Neuron (in vitro differentiated cells): ENCODE measurements around the gene GRP.
"Not testable (repeated sequence)": the region's sequence is repeated elsewhere in the genome, so short reads cannot be mapped to it uniquely, and the experiment has no call there.

Experiments
- H2AFZ ChIP-seq: one replicate; pipeline ENCODE4 v1.6.1; 2013; ENCODE audit warnings: low read depth, mild to moderate bottlenecking, inconsistent platforms, low read length, moderate library complexity
- H3K27me3 ChIP-seq: one replicate; pipeline ENCODE4 v1.6.1; 2013; ENCODE audit warnings: low read length; ENCODE audit not compliant: insufficient read depth
- H3K36me3 ChIP-seq: one replicate; pipeline ENCODE4 v1.6.1; 2013; ENCODE audit warnings: low read length; ENCODE audit not compliant: insufficient read depth
- H3K4me1 ChIP-seq: one replicate; pipeline ENCODE4 v1.6.1; 2013; ENCODE audit warnings: low read length; ENCODE audit not compliant: insufficient read depth
- H3K4me3 ChIP-seq: 2 replicates; pipeline ENCODE4 v1.5.1; 2013; ENCODE audit warnings: mild to moderate bottlenecking, low read length, moderate library complexity
- H3K9me3 ChIP-seq: one replicate; pipeline ENCODE4 v1.6.1; 2013; ENCODE audit warnings: low read length

Gene GRP

GRCh38 chr18:59232309-59233016 is 12.5 kb downstream of the GRP start:
- Histone ChIP-seq H3K4me1 (no peaks in the 10 kb centered on the region), H3K36me3 (no peaks in the 10 kb centered on the region), H3K27me3 (peaks cover 12% of the 10 kb centered on the region), H3K4me3 (no peak overlapping the region), H2AFZ (no peak overlapping the region), H3K9me3 (no peaks in the 10 kb centered on the region)

GRCh38 chr18:59233017-59233410 is 13.1 kb downstream of the GRP start:
- Histone ChIP-seq H2AFZ (no peak overlapping the region), H3K9me3 (no peaks in the 10 kb centered on the region), H3K27me3 (peaks cover 12% of the 10 kb centered on the region), H3K36me3 (no peaks in the 10 kb centered on the region), H3K4me3 (no peak overlapping the region), H3K4me1 (no peaks in the 10 kb centered on the region)

- no peaks in the 10 kb centered on the region for H3K4me1 ChIP-seq
- H2AFZ ChIP-seq = no peak overlapping the region
- H3K36me3 ChIP-seq = no peaks in the 10 kb centered on the region
- peaks cover 7% of the 10 kb centered on the region for H3K27me3 ChIP-seq
- no peak overlapping the region for H3K4me3 ChIP-seq
- H3K9me3 ChIP-seq = no peaks in the 10 kb centered on the region
These were observed 18.4 kb downstream of the GRP start for GRCh38 chr18:59238385-59238784.

GRCh38 chr18:59239642-59240041 is 19.7 kb downstream of the GRP start:
- no peak overlapping the region for H2AFZ ChIP-seq
- H3K9me3 ChIP-seq = no peaks in the 10 kb centered on the region
- H3K4me1 ChIP-seq = no peaks in the 10 kb centered on the region
- H3K4me3 ChIP-seq = no peak overlapping the region
- no peaks in the 10 kb centered on the region for H3K36me3 ChIP-seq
- H3K27me3 ChIP-seq = peaks cover 7% of the 10 kb centered on the region

GRCh38 chr18:59242906-59243305 is 22.9 kb downstream of the GRP start:
- H3K27me3 ChIP-seq = peaks cover 27% of the 10 kb centered on the region

GRCh38 chr18:59246796-59247195 is 26.8 kb downstream of the GRP start:
- Histone ChIP-seq H3K36me3 (no peaks in the 10 kb centered on the region), H3K27me3 (peaks cover 21% of the 10 kb centered on the region), H3K4me3 (no peak overlapping the region)

More at GRCh38 chr18:59242906-59243305, 22.9 kb downstream of the GRP start:
- Histone ChIP-seq H3K9me3 (no peaks in the 10 kb centered on the region), H3K4me3 (no peak overlapping the region), H3K36me3 (no peaks in the 10 kb centered on the region), H2AFZ (no peak overlapping the region), H3K4me1 (no peaks in the 10 kb centered on the region)

GRCh38 chr18:59249199-59249774 is 29.3 kb downstream of the GRP start:
- Histone ChIP-seq H2AFZ (no peak overlapping the region), H3K27me3 (peaks cover 21% of the 10 kb centered on the region), H3K9me3 (no peaks in the 10 kb centered on the region), H3K36me3 (no peaks in the 10 kb centered on the region), H3K4me3 (no peak overlapping the region), H3K4me1 (no peaks in the 10 kb centered on the region)

More at GRCh38 chr18:59246796-59247195, 26.8 kb downstream of the GRP start:
- Histone ChIP-seq H2AFZ (no peak overlapping the region), H3K4me1 (no peaks in the 10 kb centered on the region), H3K9me3 (no peaks in the 10 kb centered on the region)

DNA sequence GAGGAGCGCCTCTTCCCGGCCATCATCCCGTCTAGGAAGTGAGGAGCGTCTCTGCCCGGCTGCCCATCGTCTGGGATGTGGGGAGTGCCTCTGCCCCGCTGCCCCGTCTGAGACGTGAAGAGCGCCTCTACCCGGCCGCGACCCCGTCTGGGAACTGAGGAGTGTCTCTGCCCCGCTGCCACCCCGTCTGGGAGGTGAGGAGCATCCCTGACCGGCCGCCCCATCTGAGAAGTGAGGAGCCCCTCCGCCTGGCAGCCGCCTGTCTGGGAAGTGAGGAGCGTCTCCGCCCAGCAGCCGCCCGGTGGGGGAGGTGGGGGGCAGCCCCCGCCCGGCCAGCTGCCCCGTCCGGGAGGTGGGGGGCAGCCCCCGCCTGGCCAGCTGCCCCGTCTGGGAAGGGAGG is 35.5 kb downstream of the GRP start:
- not testable (repeated sequence) for H3K4me3 ChIP-seq, H3K4me1 ChIP-seq, H3K36me3 ChIP-seq

DNA sequence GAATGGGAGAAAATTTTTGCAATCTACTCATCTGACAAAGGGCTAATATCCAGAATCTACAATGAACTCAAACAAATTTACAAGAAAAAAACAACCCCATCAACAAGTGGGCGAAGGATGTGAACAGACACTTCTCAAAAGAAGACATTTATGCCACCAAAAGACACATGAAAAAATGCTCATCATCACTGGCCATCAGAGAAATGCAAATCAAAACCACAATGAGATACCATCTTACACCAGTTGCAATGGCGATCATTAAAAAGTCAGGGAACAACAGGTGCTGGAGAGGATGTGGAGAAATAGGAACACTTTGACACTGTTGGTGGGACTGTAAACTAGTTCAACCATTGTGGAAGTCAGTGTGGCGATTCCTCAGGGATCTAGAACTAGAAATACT is 41.9 kb downstream of the GRP start:
- not testable (repeated sequence) for H3K9me3 ChIP-seq, H3K4me1 ChIP-seq, H2AFZ ChIP-seq, H3K36me3 ChIP-seq, H3K4me3 ChIP-seq
- H3K27me3 ChIP-seq = peaks cover 43% of the 10 kb centered on the region

More for the DNA sequence above, 35.5 kb downstream of the GRP start:
- not testable (repeated sequence) for H2AFZ ChIP-seq, H3K9me3 ChIP-seq, H3K27me3 ChIP-seq

DNA sequence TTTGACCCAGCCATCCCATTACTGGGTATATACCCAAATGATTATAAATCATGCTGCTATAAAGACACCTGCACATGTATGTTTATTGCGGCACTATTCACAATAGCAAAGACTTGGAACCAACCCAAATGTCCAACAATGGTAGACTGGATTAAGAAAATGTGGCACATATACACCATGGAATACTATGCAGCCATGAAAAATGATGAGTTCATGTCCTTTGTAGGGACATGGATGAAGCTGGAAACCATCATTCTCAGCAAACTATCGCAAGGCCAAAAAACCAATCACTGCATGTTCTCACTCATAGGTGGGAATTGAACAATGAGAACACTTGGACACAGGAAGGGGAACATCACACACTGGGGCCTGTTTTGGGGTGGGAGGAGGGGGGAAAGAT is 42.3 kb downstream of the GRP start:
- not testable (repeated sequence) for H3K36me3 ChIP-seq, H3K9me3 ChIP-seq, H3K4me3 ChIP-seq, H3K4me1 ChIP-seq, H2AFZ ChIP-seq
- H3K27me3 ChIP-seq = peaks cover 47% of the 10 kb centered on the region

DNA sequence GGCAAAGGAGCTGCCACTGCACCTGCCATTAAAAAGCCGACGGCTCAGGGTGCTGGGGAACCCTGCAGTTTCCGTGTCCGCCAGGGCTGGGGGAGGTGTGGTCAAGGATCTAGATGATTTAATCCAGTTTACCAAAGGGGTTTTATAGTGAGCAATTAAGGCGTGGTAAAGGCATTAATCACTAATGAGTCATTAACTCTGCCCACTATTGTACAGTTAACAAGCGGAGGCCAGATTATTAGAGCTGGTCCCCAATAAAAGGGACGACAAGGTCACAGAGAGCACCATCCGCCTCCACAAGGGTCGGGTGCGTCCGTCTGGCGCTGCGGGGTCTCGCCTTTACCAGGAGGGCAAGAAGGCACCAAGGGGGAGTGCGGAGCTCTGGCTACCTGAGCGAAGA is 43.7 kb downstream of the GRP start:
- no peak overlapping the region for H3K4me3 ChIP-seq
- no peaks in the 10 kb centered on the region for H3K36me3 ChIP-seq

GRCh38 chr18:59264121-59264571 is 44.2 kb downstream of the GRP start:
- peaks cover 65% of the 10 kb centered on the region for H3K27me3 ChIP-seq
- no peak overlapping the region for H2AFZ ChIP-seq
- H3K4me1 ChIP-seq = no peaks in the 10 kb centered on the region
- no peak overlapping the region for H3K4me3 ChIP-seq
- no peaks in the 10 kb centered on the region for H3K36me3 ChIP-seq
- H3K9me3 ChIP-seq = peaks cover 3% of the 10 kb centered on the region

More for the DNA sequence above, 43.7 kb downstream of the GRP start:
- H3K27me3 ChIP-seq = peaks cover 62% of the 10 kb centered on the region
- H3K4me1 ChIP-seq = no peaks in the 10 kb centered on the region
- H2AFZ ChIP-seq = no peak overlapping the region
- H3K9me3 ChIP-seq = peaks cover 3% of the 10 kb centered on the region

DNA sequence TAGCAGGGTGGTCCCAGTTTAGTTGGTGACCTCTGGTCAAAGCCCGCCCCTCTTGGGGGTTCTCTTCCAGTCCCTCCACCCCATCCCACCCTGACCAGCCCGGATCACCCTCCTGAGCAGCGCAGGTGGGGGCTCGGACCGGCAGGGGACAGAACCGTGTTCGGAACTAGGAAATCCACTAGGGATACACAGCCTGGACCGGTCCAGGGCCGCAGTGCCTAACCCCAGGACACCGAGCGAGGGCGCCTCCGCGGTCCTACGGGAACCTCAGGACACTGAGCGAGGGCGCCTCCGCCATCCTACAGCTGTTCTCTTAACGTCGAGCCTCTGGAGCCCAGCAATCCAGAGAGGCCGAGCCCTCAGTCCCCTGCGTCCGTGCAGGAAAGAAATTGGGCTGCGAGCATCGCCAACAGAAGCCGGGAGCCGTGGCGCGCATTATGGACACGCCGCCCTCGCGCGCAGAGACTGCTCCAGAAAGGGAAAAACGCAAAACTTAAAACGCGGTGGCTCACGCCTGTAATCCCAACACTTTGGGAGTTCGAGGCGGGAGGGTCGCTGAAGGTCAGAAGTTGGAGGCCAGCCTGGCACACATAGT is 44.8 kb downstream of the GRP start:
- Histone ChIP-seq H3K9me3 (peaks cover 3% of the 10 kb centered on the region), H3K27me3 (peaks cover 71% of the 10 kb centered on the region), H3K4me1 (no peaks in the 10 kb centered on the region), H3K4me3 (no peak overlapping the region), H2AFZ (no peak overlapping the region), H3K36me3 (no peaks in the 10 kb centered on the region)
